NCI-H748 treated with DMSO at 0.1 percent for 48 hours (cell line): Measurements from ENCODE around the gene TREH.
A peak's percentile ranks its signal among the peaks of the same experiment; 100 is the strongest.

Source experiments
- DNase-seq: peaks from one replicate; lab custom pipeline; 2025; lab: John Stamatoyannopoulos, UW

TREH gene

GRCh38 chr11:118663902-118664301, 15.5 kb downstream of the TREH start:
- DNase-seq = no peak

GRCh38 chr11:118663381-118663780, 16.1 kb downstream of the TREH start:
- no peak for DNase-seq

- no peak for DNase-seq
Observed at GRCh38 chr11:118662401-118663271, 16.8 kb downstream of the TREH start.

DNA sequence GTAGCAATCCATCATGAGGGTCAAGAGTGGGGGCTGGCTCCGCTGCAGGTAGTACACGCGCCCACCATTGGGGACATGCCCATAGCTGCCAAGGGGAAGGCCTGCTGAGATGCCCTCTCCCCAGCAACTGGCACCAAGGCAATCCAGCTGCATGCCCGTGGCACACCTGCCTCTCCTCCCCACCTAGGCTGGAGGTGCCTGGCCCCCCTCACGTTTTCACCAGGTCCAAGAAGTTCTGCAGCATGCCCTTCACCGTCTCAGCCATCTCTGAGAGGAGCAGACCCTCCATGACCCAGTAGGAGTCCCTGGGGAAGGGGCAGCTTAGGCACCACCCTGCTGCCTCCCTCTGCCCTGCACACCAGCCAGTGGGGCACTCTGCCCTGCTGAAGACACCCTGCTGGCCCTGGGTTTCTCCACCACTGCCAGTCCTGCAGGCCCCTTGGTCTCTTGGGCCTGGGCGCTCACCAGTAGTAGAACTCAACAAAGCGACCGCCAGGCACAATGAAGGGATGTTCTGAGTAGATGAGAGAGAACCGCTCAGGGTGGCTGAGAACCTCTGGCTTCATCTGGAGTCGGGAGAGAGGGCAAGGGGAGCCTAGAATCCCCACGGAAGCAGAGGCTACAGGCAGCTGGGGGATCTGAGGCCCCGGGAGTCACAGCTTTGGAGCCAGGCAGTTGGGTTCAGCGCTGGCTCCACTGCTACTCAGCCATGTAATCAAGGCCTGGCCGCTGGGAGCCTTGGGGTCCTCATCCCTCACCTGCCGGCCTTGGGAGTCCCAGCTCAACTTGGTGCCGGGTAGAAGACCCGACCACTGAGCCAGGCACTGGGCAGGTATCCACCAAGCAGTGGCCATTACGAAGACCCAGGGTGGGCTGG, 17.8 kb downstream of the TREH start:
- no peak for DNase-seq

- no peak for DNase-seq
Observed at GRCh38 chr11:118660681-118661424, 18.6 kb downstream of the TREH start.

DNA sequence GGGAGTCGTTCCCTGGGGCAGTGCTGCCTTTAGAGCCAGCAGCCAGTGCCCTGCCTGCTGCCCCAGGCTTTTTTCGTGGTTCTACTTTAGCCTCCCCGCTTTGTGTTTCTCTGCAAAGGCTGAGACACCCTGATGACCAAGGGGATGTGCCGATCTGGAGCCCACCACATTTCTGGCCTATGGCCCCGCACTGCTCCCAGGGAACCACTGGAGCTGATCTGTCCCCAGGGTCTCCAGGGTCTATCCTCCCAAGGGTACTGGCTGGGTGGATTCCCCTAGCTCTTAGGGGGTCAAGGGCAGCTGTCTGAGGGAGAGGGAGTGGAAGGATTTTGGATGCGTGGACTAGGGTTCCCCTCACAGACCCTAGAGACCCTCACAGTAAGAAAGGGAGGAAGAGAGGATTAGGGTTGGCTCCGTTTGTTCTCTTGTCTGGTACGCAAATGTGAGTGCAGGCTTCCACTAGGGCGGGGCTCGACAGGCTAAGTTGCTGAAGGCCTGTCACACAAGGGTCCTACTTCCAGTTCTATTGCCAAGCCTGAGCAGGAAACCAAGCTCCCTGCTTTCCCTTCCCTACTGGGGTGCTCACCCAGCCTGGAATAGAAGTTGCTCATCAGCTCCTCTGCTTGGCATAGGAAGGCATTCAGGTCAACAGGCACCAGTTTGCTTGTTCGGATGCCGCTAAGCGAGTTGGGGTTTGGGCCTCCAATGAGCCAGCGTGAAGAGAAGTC, 19.3 kb downstream of the TREH start:
- DNase-seq = no peak

DNA sequence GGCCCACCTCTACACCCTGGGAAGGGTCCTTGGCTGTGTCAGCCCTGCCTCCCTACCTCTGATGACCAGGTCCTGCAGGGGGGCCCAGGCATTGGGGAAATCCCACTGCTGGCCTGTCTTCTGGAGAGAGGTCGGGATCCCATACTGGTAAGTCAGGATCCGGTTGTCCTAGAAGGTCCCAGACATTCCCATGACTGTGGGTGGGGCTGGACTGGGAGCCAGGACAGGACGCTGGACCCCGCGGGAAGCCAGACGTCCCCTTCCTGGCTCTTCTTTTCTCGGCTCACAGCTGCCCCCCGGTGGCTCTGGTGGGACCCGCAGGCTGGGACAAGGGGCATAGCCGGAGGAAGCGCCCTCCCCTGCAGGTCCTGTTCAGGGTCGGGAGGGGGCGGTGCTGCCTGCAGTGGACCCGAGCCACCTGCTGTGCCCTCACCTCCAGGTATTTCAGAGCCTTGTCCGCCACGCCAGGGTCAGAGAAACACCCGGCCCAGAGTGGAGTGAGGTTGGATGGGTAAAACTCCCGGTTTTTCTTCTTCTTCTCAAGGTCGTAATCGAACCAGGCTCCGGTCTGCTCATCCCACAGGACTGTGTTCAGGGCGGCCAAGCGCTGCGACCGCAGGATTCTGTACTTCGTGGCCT, 20.0 kb downstream of the TREH start:
- peak; percentile 24 for DNase-seq

- no peak for DNase-seq
Observed at GRCh38 chr11:118658429-118659313, 20.8 kb downstream of the TREH start.

DNA sequence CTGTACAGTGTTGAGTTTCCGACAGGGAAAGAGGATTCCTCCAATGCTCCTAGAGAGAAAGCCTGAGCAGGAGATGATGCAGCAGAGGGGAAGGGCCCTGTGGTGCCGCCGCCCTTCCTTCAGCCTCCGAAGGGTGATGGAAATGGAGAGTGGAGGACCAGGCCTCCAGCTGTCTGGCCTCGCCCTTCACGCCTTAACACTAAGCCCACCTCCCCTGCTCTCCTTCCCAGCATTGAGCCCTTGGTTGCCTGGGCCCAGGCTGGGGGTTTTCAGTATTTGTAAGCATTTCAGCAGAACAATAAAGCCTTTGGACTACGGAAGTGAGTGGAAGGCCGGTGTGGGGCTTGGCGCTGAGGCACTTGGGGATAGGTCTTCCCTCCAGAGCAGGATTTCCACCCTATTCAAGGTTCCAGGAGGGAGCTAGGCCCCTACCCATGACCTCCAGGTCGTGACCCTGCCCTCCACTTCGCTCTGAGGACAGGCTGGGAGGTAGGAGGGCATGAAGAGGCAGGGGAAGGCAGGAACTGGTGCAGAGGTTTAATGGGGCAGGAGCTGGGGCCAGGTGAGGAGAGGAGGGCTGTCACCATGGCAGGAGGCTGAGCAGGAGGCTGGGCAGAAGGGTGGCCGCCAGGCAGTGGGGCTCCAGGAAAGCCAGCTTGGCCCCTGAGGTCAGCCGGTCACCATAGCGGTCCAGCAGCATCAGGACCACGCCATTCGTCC, 21.6 kb downstream of the TREH start:
- DNase-seq = no peak

DNA sequence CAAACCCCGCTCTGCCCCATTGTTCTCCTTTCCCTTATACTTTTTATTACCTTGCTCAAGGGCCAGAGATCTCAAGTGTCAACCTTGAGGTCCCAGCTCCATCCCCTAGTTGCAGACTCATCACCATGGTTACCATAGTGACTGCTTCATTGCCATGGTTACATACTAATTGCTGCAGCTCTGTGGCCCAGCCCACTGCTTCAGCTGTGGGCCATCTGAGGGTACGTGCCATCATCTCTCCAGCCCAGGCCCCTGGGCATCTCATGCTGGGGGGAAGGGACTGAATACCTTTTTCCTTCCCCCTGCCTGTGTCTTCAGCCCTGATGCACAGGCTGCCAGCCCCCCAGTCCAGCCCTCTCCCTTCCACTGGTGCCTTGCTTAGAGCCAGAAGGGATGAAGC, 22.2 kb downstream of the TREH start:
- no peak for DNase-seq

DNA sequence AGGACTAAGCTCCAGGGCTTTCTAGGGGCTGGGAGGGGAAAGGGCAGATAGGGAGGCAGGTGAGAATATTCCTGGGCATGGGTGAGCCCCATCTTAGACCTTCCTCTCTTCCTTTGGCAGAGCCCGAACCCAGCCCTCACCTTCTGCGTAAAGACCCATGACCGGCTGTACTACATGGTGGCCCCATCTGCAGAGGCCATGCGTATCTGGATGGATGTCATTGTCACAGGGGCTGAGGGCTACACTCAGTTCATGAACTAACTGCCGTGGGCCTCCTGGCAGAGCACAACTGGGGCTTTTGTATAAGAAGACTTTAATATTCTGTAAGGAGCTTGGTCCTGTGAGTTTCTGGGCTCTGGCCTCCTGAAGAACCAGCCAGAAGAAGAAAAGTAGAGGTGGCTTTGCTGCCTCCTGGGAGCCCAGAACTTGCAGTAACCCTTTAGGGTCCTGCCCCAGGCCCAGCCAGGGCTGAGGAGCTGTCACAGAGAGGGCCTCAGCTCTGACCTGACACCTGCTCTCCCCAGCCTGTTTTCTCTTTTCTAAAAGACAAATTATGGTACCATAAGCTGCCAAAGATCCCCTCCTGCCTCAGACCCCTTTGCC, 22.8 kb downstream of the TREH start:
- no peak for DNase-seq

DNA sequence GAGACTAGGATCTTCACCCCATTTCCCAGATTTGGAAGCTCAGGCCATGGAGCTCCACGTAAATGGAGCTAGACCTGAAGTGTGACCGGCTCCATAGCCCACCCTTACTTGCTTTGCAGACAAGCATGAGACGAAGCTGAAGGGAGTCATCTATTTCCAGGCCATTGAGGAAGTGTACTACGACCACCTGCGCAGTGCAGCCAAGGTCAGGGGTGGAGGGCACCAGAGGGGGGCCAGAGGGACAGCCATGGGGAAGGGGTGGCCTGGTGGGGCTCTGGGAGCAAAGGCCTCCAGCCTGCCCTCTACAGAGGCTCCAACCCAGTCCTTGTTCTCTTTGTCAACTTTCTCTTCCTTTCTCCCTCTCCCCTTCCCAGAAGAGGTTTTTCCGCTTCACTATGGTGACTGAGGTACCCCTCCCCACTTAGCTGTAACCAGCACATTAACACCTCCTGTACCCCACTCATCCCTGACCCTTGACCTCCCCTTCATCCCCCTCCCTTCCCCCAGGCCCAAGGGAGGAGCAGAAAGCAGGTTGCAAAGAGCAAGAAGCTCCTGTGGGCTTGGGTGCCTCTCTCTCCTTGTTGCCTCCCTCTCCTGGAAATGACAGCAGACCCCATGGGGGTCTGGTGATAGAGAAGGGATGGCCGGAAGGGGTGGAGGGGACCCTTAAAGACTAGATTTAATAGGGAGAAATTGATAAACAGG, 23.8 kb downstream of the TREH start:
- no peak for DNase-seq

GRCh38 chr11:118653684-118654390, 25.6 kb downstream of the TREH start:
- DNase-seq = no peak

- no peak for DNase-seq
Observed at GRCh38 chr11:118652681-118653181, 26.7 kb downstream of the TREH start.

DNA sequence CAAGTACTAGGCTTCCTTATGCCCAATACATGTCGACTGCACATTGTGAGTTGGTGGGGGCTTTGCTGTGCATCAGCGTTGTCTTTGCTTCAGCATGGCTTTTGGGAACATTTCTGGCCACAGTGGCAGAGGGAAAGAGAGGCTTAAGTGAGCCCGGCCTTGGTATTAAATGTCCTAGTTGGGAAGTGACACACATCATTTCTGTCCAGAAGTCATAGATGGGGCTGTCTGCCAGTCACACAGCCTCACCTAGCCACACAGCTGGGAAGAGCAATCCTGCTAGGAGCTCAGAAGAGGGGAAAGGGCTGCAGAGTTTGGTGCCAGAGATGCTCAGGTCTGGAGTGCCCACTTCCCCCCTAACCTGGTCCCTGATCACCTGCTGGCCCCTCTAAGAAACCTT, 27.6 kb downstream of the TREH start:
- DNase-seq = no peak

- DNase-seq = no peak
Observed at GRCh38 chr11:118650366-118650765, 29.1 kb downstream of the TREH start.

- no peak for DNase-seq
Observed at GRCh38 chr11:118649941-118650340, 29.5 kb downstream of the TREH start.

- no peak for DNase-seq
Observed at GRCh38 chr11:118648291-118648690, 31.2 kb downstream of the TREH start.
